ENCODE data around the gene RNF41. TPM values are rescaled to one million over a fixed set of nuclear protein-coding genes. Genes with fewer than 3 reads are reported as not detected.
A peak's percentile ranks its signal among the peaks of the same experiment; 100 is the strongest.

The RNF41 gene
- total RNA-seq, 1 donor from 2014 or later: 25.1 TPM

DNA sequence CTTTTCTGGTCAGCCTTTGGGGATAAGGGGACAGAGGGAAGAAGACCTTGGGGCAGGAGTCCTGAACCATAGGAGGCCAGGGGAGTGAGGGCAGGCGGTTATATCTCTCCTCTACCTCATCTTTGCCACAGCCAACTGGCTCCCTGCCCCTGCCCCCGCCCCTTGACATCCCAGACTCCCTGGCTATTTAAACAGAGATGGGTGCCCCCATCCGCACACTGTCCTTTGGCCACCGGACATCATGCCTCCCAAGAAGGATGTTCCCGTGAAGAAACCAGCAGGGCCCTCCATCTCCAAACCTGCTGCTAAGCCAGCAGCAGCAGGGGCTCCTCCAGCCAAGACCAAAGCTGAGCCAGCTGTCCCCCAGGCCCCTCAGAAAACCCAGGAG lies 68.0 kb downstream of the RNF41 start:
- H3K4me3 ChIP-seq (ENCODE audit: low read depth, low read length): no peak overlapping the region
- DNase-seq (ENCODE audit: low read depth): no peak
- TF ChIP-seq, protein P1, sequence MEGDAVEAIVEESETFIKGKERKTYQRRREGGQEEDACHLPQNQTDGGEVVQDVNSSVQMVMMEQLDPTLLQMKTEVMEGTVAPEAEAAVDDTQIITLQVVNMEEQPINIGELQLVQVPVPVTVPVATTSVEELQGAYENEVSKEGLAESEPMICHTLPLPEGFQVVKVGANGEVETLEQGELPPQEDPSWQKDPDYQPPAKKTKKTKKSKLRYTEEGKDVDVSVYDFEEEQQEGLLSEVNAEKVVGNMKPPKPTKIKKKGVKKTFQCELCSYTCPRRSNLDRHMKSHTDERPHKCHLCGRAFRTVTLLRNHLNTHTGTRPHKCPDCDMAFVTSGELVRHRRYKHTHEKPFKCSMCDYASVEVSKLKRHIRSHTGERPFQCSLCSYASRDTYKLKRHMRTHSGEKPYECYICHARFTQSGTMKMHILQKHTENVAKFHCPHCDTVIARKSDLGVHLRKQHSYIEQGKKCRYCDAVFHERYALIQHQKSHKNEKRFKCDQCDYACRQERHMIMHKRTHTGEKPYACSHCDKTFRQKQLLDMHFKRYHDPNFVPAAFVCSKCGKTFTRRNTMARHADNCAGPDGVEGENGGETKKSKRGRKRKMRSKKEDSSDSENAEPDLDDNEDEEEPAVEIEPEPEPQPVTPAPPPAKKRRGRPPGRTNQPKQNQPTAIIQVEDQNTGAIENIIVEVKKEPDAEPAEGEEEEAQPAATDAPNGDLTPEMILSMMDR (conservative IDR thresholded peaks at IDR 0.05; ENCODE audit: low read depth, low read length): no peak

DNA sequence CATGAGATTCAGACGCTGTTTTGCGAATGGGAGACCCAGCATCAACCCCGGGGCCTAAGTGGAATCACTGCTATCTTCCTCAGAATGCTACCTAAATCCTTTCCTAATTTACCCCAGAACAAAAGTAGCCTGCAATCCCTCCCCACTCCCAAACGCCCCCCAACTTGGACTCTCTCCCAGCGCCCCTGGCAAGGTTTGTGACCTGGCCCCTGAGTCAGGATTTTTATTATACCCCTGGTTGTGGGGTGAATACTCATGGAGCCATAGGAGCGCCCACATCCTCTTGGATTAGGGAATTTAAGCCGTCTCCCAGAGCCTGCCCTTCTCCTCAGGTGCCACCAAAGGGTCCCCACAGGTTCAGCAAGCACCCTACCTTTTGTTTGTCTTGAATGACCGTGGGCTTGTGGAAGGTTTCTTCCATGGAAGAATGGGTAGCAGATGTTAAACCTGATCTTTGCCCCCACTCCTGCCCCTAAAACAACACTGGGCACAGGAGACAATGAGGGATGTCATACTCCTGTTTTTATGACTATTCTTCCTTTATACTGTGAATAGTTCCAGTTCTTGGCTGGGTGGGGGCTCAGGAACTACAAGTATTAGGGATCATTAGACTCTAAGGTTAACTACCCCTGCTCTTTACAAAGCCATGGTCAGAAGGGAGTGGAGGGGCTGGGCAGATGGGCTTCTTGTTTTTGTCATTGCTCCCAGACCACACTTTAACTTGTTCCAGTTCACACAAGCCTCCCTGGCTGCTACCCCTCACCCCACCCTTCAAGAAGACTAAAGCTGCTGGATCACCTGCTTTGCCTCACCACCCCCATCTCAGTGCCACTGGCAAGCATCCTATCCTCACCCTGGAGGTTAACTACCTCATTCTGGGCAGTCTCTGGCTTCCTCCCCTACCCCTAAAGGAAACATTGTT lies 68.7 kb downstream of the RNF41 start:
- no peak for DNase-seq (ENCODE audit: low read depth)
- TF ChIP-seq, protein P1 (conservative IDR thresholded peaks at IDR 0.05; ENCODE audit: low read depth, low read length): no peak
- peak overlapping the region; percentile 86 for H3K4me3 ChIP-seq (ENCODE audit: low read depth, low read length)

Other genes with a start within 250 kb of the RNF41 start
- gene RAB5B, start 247.8 kb downstream of the RNF41 start, total RNA-seq: 50.1 and 61.5 TPM in 2 replicates
- 12.9 and 15.7 TPM in 2 replicates for gene SUOX, start 224.6 kb downstream of the RNF41 start, total RNA-seq
- gene IKZF4, start 200.9 kb downstream of the RNF41 start, total RNA-seq: 0.94 and 3.1 TPM in 2 replicates
- gene RPS26, start 180.0 kb downstream of the RNF41 start, total RNA-seq: 3,534 and 3,636 TPM in 2 replicates
- gene ERBB3, start 141.8 kb downstream of the RNF41 start, total RNA-seq: 14.3 and 24.2 TPM in 2 replicates
- 230 and 332 TPM in 2 replicates for gene PA2G4, start 117.4 kb downstream of the RNF41 start, total RNA-seq
- gene RPL41, start 105.3 kb downstream of the RNF41 start, total RNA-seq: 3,901 and 5,792 TPM in 2 replicates
- gene ZC3H10, start 103.7 kb downstream of the RNF41 start, total RNA-seq: 1.8 and 2.7 TPM in 2 replicates
- 384 and 464 TPM in 2 replicates for gene ESYT1, start 93.7 kb downstream of the RNF41 start, total RNA-seq
- gene MYL6B, start 69.3 kb downstream of the RNF41 start, total RNA-seq: 119 and 133 TPM in 2 replicates
- 3,822 and 3,955 TPM in 2 replicates for gene MYL6, start 63.6 kb downstream of the RNF41 start, total RNA-seq
- gene SMARCC2, start 32.4 kb downstream of the RNF41 start, total RNA-seq: 34.9 and 43.9 TPM in 2 replicates
- 22.7 and 60.8 TPM in 2 replicates for gene NABP2, start 2.4 kb upstream of the RNF41 start, total RNA-seq
- gene SLC39A5, start 8.1 kb upstream of the RNF41 start, total RNA-seq: not detected in 2 replicates
- gene ANKRD52, start 36.5 kb upstream of the RNF41 start, total RNA-seq: 29.6 and 31.3 TPM in 2 replicates
- 10.9 and 18.8 TPM in 2 replicates for gene COQ10A, start 45.0 kb upstream of the RNF41 start, total RNA-seq
- 133 and 174 TPM in 2 replicates for gene CS, start 78.4 kb upstream of the RNF41 start, total RNA-seq
- 141 and 155 TPM in 2 replicates for gene CNPY2, start 94.1 kb upstream of the RNF41 start, total RNA-seq
- gene PAN2, start 112.1 kb upstream of the RNF41 start, total RNA-seq: 12.1 and 15.0 TPM in 2 replicates
- 13.4 and 26.1 TPM in 2 replicates for gene IL23A, start 117.0 kb upstream of the RNF41 start, total RNA-seq
- 39.2 and 48.2 TPM in 2 replicates for gene STAT2, start 138.2 kb upstream of the RNF41 start, total RNA-seq
- not detected in 2 replicates for gene APOF, start 140.9 kb upstream of the RNF41 start, total RNA-seq
- gene TIMELESS, start 227.5 kb upstream of the RNF41 start, total RNA-seq: 30.2 and 35.0 TPM in 2 replicates
- not detected in 2 replicates for gene MIP, start 232.7 kb upstream of the RNF41 start, total RNA-seq
- gene SPRYD4, start 246.7 kb upstream of the RNF41 start, total RNA-seq: 1.6 and 2.1 TPM in 2 replicates